ENCODE measurements around the gene ADNP.
"Not testable (repeated sequence)": the region's sequence is repeated elsewhere in the genome, so short reads cannot be mapped to it uniquely, and the experiment has no call there.

ADNP gene

DNA sequence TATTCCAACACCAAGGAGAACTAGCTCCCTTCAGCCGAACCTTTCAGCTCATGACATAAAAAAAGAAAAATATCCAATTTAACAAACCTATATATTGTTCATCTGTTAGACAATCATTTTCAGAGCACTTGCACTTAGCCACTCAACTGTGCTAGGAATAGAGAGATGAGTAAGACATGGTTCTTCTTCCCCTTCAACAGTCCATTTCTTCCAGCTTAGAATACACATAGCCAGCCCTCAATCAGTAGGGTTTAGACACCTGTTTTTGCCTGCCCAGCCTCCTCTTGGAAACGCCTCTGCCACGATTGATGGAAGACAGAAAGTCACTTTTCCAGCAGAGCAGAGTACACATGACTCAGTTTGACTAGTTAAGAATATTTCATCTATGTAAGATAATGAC is 21.8 kb downstream of the ADNP start:
- DNase-seq (ENCODE audit: low read depth), result no peak

DNA sequence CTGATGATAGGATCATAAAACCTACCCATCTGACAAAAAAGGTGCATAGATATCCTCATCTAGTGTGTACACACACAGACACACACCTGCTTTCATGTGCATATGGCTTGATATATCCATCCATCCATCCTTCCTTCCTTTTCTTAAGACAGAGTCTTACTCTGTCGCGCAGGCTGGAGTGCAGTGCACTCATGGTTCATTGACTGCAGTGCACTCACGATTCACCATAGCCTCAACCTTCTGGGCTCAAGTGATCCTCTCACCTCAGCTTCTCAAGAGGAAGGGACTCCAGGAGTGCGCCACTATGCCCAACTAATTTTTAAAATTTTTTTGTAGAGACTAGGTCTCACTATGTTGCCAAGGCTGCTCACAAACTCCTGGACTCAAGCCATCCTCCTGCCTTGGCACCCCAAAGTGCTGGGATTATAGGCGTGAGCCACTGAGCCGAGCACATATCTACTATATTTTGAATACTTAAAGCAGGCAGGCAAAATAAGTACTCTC is 27.1 kb downstream of the ADNP start:
- H3K4me3 ChIP-seq (ENCODE audit: low read depth, low read length), result no peak overlapping the region
- no peak for DNase-seq (ENCODE audit: low read depth)

More for the DNA sequence above, 21.8 kb downstream of the ADNP start:
- H3K4me3 ChIP-seq (ENCODE audit: low read depth, low read length), result no peak overlapping the region

DNA sequence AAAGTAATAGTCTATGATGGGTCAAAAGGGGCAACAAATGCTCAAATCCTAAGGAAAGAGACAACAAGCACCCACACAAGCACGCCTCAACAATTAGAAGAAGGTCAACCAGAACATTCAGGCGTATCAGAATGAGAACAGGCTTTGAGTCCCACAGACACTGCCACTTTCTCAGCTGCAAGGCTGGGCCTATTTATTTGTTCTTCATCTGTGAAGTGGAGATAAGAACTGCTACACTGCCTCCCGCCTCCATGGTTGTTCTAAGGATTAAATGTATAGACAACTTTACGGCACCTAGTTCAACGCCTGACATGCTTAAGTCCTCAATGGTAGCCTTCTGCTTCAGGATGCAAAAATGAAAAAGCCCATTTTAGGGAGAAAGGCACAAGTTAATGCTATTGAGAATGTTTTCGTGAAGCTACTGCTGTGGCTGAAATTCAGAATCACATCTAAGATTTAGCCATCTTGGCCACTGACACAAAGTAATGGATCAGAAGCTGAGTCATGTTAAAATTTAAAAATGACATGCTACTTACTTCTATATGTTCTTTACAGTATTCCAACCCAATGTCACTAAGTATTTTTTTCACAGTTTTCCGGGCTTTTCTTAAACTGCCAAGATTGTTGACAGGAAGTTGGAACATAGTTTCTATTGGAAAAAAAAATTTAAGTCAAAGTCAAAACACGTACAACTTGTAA is 27.7 kb downstream of the ADNP start:
- H3K4me3 ChIP-seq (ENCODE audit: low read depth, low read length), result no peak overlapping the region
- no peak for DNase-seq (ENCODE audit: low read depth)

DNA sequence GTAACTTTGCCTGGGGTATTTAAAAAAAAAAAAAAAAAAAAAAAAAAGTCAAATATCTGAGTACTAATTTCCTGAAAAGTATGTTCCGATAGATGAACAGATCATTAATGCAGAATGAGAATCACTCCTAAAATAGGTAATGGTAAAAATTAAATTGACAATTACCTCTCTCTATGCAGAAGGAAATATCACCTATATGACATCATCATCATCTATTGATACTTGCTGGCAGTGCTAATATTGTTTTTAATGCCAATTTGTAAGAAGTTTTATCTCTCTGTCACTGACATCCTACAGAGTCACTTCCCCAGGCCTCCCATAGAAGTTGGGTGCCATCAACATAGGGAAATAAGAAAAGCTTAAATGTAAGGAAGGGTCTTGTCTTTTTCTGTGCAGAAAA is 29.9 kb downstream of the ADNP start:
- no peak for DNase-seq (ENCODE audit: low read depth)

DNA sequence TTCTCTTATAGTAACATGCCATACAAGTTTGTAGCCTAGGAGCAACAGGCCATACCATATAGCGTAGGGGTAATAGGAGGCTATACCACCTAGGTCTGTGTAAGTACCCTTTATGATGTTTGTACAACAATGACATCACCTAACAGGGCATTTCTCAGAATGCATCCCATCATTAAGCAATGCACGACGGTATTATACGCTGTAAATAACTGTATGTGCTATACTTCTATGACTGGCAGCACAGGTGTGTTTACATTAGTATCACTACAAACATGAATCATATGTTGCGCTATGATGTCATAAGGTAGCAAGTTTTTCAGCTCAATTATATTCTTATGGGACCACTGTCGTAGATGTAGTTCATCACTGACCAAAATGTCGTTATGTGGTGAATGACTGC is 31.0 kb downstream of the ADNP start:
- DNase-seq (ENCODE audit: low read depth), result no peak
- H3K4me3 ChIP-seq (ENCODE audit: low read depth, low read length), result no peak overlapping the region

More for the DNA sequence above, 29.9 kb downstream of the ADNP start:
- no peak overlapping the region for H3K4me3 ChIP-seq (ENCODE audit: low read depth, low read length)

DNA sequence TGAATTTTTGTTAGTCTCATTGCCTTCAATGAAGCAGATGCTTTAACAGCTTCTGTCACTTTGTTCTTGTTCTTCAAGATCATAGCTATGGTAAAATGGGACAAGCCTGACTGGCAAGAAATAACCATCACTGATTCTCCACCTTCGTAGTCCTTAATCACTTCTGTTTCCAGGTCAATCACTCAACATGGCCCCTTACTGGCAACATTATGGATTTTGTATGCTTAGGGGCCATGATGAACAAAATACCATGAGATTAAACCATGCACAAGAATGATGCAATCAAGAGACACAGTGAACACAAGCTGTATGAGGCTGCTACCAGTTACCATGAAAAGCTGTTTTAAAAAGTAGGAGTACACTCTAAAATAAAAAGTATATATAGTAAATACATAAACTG is 32.8 kb downstream of the ADNP start:
- no peak for DNase-seq (ENCODE audit: low read depth)
- no peak overlapping the region for H3K4me3 ChIP-seq (ENCODE audit: low read depth, low read length)

DNA sequence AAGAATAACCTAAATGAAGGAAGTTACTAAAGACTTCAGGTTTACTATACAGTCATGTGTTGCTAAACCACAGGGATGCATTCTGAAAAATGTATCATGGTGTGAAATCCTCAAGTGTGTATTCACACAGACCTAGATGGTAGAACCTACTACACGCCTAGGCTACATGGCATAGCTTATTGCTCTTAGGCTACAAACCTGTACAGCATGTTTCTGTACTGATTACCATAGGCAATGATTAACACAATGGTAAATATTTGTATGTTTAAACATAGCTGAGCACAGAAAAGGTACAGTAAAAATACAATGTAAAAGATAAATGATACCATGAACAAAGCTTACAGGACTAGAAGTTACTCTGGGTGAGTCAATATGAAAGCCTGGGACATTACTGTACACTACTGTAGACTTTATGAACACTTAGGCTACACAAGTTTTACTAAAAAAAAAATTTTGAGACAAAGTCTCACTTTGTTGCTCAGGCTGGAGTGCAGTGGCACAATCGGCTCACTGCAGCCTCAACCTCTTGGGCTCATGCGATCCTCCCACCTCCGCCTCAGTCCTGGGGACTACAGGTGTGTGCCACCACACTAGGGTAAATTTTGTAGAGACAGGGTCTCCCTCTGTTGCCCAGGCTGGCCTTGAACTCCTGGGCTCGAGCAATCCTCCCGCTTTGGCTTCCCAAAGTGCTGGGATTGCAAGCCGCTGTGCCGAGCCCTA is 36.0 kb downstream of the ADNP start:
- no peak overlapping the region for H3K4me3 ChIP-seq (ENCODE audit: low read depth, low read length)
- DNase-seq (ENCODE audit: low read depth), result no peak

DNA sequence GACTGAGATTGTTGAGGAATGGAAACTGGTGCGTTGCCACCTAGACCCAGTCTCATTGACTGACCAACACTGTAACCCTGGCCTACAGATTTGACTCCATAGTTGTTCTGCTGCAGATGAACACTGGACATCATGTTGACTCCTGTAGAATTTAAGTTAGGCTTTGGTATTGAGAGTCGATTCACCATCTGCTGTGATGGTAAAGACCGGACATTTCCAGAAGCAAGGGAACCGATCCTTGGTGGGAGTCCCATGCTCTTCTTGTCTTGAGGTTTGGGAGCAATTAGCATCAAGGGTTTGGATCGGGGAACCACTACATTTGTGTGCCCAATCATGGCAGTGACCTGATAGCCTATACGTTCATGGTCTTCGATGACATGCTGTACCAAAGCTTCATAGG is 37.6 kb downstream of the ADNP start:
- DNase-seq (ENCODE audit: low read depth), result no peak
- H3K4me3 ChIP-seq (ENCODE audit: low read depth, low read length), result no peak overlapping the region

DNA sequence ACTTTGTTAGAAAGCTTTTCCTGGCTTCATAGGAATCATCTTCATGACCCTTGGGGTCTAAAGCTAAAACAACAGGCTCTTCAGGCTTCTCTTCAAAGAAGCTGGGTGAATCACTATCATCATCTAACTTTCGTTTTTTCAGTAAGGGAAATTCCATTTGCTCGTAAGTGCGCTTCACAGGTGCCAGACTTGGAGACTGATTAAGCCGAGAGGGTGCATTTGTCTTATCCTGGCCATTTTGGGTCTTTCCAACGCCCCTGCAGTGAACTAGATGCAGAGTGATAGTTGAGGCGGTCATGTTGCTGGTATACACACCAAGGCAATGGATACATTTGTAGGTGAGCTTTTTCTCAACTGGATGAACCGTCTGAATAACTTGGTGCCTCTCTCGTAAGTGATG is 38.8 kb downstream of the ADNP start:
- no peak overlapping the region for H3K4me3 ChIP-seq (ENCODE audit: low read depth, low read length)
- DNase-seq (ENCODE audit: low read depth), result no peak

DNA sequence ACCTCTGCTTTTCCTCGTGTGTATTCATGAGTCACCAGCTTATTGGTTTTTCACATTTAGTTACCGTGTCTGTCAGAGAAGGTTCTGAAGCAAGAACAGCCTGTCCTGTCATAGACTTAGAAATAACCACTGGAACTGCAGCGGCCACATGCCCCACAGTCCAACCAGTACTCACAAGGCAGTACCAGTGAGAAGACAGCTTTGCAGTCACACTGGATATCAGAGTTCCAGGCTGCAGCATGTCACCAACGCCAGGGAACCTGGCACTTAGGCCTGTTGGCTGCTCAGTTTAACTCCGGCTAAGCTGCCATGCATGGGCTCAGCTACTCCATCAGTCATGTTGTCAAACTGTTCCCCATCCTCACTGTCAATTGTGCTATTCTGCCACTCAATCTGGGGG is 40.1 kb downstream of the ADNP start:
- no peak for DNase-seq (ENCODE audit: low read depth)

DNA sequence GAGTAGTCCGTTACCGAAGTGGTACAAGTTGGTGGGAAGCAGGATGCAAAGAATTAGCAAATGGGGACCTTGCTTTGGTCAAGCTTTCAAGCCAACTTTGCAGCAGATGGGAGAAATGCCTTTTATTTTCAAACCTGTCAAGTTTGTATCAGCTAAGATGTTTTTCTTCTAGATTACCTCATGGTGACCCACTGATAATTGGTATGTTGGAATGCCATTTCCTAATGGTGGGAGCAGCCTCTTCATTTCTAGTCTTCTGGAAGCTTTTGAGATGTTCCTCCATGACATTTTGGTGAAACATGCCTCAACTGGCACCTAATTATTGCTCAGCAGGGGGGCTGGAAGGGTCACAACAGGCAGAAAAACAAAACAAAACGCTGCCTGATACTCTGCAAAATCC is 43.7 kb downstream of the ADNP start:
- DNase-seq (ENCODE audit: low read depth), result no peak
- no peak overlapping the region for H3K4me3 ChIP-seq (ENCODE audit: low read depth, low read length)

More for the DNA sequence above, 40.1 kb downstream of the ADNP start:
- no peak overlapping the region for H3K4me3 ChIP-seq (ENCODE audit: low read depth, low read length)

DNA sequence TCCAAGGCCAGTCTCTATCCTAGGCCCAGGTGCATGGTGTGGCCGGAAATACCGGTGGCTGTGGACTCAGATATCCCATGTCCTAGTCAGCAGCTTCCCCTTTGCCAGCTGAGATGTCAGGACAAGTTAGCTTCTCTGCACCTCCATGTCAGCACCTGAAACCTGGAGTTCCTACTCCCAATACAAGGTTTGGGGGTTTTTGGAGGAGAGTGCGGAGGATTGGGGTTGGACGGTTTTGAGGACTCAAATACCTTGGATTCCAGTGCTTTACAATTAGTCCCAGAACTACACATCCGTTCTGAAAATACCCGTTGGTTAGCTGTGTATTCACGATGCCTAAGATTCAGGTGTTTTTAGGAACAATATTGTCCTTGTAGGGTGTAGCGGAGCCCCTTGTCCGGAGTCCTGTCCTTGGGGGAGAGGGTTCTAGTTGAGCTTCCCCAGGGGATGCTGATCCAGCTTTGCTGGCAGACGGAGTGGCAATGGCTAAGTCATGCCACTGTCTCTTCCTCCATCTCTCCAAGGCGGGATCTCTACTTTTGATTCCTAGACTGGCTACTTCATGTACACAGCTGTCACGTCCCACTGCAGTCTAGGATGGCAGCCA is 45.0 kb downstream of the ADNP start:
- no peak for DNase-seq (ENCODE audit: low read depth)
- no peak overlapping the region for H3K4me3 ChIP-seq (ENCODE audit: low read depth, low read length)

DNA sequence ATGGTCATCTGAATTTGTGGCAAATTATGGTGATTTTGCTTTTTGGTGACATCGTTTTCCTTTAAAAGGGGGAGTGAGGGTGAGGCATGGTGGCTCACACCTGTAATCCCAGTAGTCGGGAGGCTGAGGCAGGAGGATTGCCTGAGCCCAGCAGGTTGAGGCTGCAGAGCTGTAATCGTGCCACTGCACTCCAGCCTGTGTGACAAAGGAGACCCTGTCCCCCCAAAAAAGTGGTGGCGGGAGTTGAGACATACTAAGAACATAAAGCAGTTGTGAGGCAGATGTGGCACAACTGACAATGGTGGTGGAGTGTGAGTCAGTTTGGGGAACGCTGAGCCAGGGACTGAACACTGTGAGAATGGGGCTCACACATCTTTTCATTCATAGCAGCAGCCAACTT is 45.5 kb downstream of the ADNP start:
- no peak for DNase-seq (ENCODE audit: low read depth)
- no peak overlapping the region for H3K4me3 ChIP-seq (ENCODE audit: low read depth, low read length)

DNA sequence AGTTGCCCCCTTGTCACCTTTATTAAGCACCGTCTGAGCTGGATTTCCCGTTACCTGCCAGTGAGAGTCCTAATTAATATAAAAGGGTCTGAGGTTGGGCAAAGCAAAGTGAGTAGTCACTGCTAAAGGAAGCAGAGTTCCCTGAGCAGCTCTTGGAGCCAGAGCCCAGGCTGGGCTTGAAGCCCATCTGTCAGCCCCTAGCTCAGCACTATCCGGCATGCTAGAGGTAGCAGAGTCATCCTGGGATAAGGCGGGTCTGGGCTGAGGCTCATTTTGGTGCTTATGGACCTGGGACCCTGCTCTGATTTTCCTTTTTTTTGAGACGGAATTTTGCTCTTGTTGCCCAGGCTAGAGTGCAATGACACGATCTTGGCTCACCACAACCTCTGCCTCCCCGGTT is 46.2 kb downstream of the ADNP start:
- DNase-seq (ENCODE audit: low read depth), result no peak
- H3K4me3 ChIP-seq (ENCODE audit: low read depth, low read length), result no peak overlapping the region

DNA sequence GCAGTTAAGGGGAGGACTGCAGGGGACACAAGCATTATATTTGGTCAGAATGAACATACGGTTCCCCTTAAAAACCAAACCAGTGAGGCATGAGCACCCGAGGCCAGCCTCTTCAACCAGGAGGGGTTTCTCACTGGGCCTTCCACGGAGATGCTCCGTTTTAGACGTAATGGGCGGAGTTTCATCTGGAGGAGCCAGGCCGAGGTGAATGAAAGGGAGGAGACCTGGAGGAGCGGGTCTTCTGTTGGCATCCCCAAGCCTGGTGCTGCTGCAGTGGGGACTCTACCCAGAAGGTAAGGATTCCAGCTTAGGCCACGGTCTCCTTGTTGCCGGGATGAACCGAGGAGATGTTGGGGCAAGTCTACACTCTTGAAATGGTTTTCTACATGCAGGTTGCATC is 47.4 kb downstream of the ADNP start:
- no peak for DNase-seq (ENCODE audit: low read depth)

DNA sequence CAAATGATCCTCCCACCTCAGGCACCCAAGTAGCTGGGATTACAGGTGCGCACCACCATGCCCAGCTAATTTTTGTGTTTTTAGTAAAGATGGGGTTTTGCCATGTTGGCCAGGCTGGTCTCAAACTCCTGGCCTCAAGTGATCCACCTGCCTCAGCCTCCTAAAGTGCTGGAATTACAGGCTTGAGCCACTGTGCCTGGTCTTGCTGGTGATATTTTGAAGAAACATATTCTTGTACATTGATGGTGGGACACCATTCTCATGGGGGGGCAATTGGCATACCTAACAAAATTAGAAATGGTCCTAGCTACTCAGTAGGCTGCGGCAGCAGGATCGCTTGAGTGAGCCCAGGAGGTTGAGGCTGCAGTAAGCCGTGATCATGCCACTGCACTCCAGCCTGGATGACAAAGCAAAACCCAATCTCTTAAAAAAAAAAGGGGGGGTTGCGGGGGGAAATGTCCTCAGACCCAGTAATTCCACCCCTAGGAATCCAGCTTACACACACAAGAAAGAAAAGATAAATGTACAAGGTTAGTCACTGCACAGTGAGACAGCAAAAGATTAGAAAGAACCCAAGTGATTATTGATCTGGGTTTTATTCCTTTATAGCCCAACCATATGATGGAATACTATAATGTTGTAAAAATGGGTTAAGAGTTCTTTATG is 49.3 kb downstream of the ADNP start:
- DNase-seq (ENCODE audit: low read depth), result not testable (repeated sequence)

More for the DNA sequence above, 47.4 kb downstream of the ADNP start:
- H3K4me3 ChIP-seq (ENCODE audit: low read depth, low read length), result no peak overlapping the region

DNA sequence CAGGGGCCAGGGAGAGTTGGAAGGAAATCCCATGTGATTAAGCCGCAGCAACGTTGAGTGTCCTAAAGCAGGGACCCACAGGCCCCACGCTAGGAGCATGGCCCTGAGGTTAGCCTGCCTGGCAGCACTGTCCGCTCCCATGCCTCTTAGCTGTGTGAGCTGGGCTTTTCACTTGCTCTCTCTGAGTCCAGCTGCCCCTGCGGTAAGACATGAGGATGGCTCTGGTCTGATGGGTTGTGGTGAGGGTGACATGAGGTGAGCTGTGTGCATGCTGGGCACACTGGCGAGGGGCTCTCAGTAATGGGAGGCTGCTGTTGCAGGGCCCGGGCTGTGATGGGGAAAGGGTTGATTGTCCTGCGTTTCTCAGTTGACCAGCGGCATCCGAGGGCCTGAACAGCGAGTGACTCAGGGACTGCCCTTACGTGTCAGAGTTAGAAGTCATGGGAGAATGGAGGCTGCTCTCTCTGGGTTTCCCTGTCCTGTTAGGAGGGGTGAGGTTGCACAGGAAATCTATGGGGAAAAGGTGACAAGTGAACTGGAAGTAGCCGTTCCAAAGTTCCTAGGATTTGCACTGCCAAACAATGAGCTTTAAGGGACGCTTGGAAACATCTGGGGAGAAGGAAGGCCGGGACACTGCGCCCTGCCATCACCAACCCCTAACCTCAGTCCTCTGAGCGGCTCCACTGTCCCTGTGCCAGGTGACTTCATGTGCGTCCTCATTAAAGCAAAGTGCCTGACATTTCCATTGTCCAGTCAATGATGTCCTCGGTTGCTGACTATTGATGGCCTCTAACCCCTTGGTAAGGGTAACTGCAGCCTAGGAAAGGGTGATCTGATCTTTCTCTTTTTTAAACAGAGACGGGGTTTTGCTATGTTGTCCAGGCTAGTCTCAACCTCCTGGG is 51.3 kb downstream of the ADNP start:
- H3K4me3 ChIP-seq (ENCODE audit: low read depth, low read length), result no peak overlapping the region
- no peak for DNase-seq (ENCODE audit: low read depth)

More for the DNA sequence above, 49.3 kb downstream of the ADNP start:
- not testable (repeated sequence) for H3K4me3 ChIP-seq (ENCODE audit: low read depth, low read length)

DNA sequence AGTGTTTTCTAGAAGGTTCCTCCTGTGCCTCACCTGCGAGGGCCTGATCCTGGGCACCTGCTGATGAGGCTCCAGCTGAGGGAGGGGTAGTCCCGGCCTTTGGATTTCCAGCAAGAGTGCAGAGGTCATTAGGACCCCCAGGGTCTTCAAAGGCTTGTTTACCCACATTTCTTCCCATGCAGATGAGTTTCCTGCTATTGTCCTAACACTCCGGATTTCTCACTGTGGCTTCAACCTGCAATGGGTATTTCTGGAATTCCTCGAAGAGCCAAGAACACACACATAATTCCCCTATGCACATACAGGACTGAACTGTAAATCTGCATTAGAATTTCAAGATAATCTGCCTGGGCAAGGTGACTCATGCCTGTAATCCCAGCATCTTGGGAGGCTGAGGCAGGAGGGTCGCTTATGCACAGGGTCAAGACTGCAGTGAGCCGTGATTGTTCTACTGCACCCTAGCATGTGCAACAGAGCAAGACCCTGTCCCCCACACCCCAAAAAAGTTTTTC is 53.9 kb downstream of the ADNP start:
- no peak overlapping the region for H3K4me3 ChIP-seq (ENCODE audit: low read depth, low read length)
- no peak for DNase-seq (ENCODE audit: low read depth)

DNA sequence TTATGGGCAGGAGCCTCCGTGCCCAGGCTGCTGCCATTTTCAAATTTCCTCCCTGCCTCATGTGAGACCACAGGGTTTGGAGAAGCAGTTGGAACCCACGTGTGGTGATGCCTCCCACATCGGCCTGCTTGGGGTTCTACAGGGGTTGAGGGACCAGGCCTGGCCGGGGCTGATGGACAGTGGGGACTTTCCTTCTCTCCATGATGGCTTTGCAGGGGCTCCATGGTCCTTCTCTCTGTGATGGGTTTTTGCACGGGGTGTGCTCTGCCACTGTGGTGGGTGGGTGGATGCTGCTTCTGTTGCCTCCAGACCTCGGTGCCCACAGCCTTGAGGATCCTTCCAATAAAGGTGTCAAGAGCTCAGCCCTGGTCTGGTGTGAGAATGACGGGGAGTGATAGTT is 54.4 kb downstream of the ADNP start:
- no peak for DNase-seq (ENCODE audit: low read depth)

More for the DNA sequence above, 54.4 kb downstream of the ADNP start:
- H3K4me3 ChIP-seq (ENCODE audit: low read depth, low read length), result no peak overlapping the region

Data from skeletal muscle cell (primary cell).